Measurements from ENCODE around the gene TNPO1.

DNA sequence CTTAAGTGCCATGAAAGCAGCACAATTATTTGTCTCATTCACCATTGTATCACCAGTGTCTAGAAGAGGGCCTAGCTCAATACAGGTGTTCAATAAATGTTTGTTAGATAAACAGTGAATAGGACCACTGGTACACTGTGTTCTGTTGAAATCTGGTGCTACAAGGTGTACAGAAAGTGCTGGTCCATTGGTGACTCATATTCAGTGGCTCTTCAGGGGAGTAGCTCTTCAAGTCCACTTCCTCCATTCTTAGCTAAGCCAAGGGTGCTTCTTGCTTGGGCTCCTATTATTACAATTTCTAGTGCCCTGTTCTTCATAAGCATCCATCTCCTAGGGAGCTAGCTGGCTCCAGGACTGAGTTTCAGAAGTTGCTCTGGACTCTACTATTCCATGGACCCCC is 133.0 kb downstream of the TNPO1 start:
- TF ChIP-seq EZH2 (IDR thresholded peaks at IDR 0.05; ENCODE audit: borderline replicate concordance, control insufficient read depth, low read depth, low read length) = no peak
- TF ChIP-seq DPF2 (IDR thresholded peaks at IDR 0.05) = no peak
- no peak for TF ChIP-seq RBBP5 (conservative IDR thresholded peaks at IDR 0.05)

Data from GM12878 (cell line).